B cell (primary cell): ENCODE measurements around the gene DLGAP4. TPM values are rescaled to one million over a fixed set of nuclear protein-coding genes. Genes with fewer than 3 reads are reported as not detected.
A peak's percentile ranks its signal among the peaks of the same experiment; 100 is the strongest.

Experiments used
- ATAC-seq: fragments of 200-7000 bp; cut with Tn5 transposase; one replicate; pipeline ENCODE4 v1.10.0; 2021; ENCODE audit warnings: low read depth, mild to moderate bottlenecking, moderate number of reproducible peaks, moderate library complexity
- CTCF ChIA-PET: fragments of 350-600 bp; sonication (Branson Sonifier 250); formaldehyde crosslinking; loops from one replicate; lab custom pipeline; 2021; ENCODE audit warnings: antibody characterized with exemption, inconsistent platforms; lab: Charles Lee
- POLR2A ChIA-PET: fragments of 350-600 bp; sonication (Branson Sonifier 250); formaldehyde crosslinking; loops from one replicate; lab custom pipeline; 2021; ENCODE audit warnings: antibody characterized with exemption; lab: Charles Lee
- DNase-seq: peaks from one replicate; pipeline ENCODE4 v3.0.0; 2013
- H2AFZ ChIP-seq: 2 replicates; pipeline ENCODE4 v1.6.1; 2012; ENCODE audit warnings: mild to moderate bottlenecking, low read depth, low read length; ENCODE audit not compliant: insufficient read depth, poor library complexity, severe bottlenecking
- H3K27ac ChIP-seq, 2 donors: 1 replicate in 1 of 2; 2 replicates in 1 of 2; pipeline ENCODE4 v1.5.1; 2012 to 2013; ENCODE audit warnings: low read length in 2 of 2, mild to moderate bottlenecking in 2 of 2, moderate library complexity in 1 of 2
- H3K27me3 ChIP-seq, 4 experiments: fragments of 200-600 bp in 1 of 4; sonication (generic) in 1 of 4; replicated peaks in 1 of 4; 1 replicate in 2 of 4; 2 replicates in 2 of 4; pipeline versions ENCODE4 v1.6.1 to v1.7.0; 2013 to 2016; ENCODE audit warnings: low read length in 3 of 4, mild to moderate bottlenecking in 2 of 4, mixed read lengths in 1 of 4, moderate library complexity in 1 of 4; ENCODE audit not compliant: insufficient read depth in 4 of 4, control insufficient read depth in 3 of 4; ENCODE audit errors: control extremely low read depth in 1 of 4
- H3K36me3 ChIP-seq, 2 experiments: replicated peaks in 1 of 2; 1 replicate in 1 of 2; 2 replicates in 1 of 2; pipeline versions ENCODE4 v1.6.1 to v1.7.1; 2013; ENCODE audit warnings: low read length in 1 of 2; ENCODE audit not compliant: insufficient read depth in 2 of 2, control insufficient read depth in 1 of 2; ENCODE audit errors: control extremely low read depth in 1 of 2, extremely low read depth in 1 of 2
- H3K4me1 ChIP-seq, 2 donors: fragments of 200-600 bp in 1 of 2; sonication (generic) in 1 of 2; 1 replicate in 1 of 2; 2 replicates in 1 of 2; pipeline versions ENCODE4 v1.5.1 to v1.6.1; 2013 to 2017; ENCODE audit warnings: low read length in 2 of 2; ENCODE audit not compliant: control insufficient read depth in 2 of 2, insufficient read depth in 2 of 2
- H3K4me2 ChIP-seq: replicated peaks from 2 replicates; pipeline ENCODE3; 2012; ENCODE audit warnings: mild to moderate bottlenecking, low read depth, low read length; ENCODE audit not compliant: poor library complexity, severe bottlenecking
- H3K4me3 ChIP-seq, 5 experiments: fragments of 200-600 bp in 1 of 5; sonication (generic) in 1 of 5; 1 replicate in 3 of 5; 2 replicates in 2 of 5; pipeline versions ENCODE4 v1.5.1 to v1.7.0; 2011 to 2016; ENCODE audit warnings: low read length in 4 of 5, mild to moderate bottlenecking in 4 of 5, low read depth in 2 of 5, control low read depth in 1 of 5, moderate library complexity in 1 of 5; ENCODE audit not compliant: insufficient read depth in 1 of 5; ENCODE audit errors: control extremely low read depth in 1 of 5, extremely low read depth in 1 of 5
- H3K79me2 ChIP-seq: fragments of 200-600 bp; sonication (generic); one replicate; pipeline ENCODE4 v1.6.0; 2016; ENCODE audit warnings: low read length; ENCODE audit not compliant: control insufficient read depth, insufficient read depth
- H3K9ac ChIP-seq: fragments of 200-600 bp; sonication (generic); 2 replicates; pipeline ENCODE4 v1.6.1; 2017; ENCODE audit warnings: mild to moderate bottlenecking, low read length, moderate library complexity
- H3K9me3 ChIP-seq, 3 donors: one replicate each; pipeline versions ENCODE4 v1.6.1 to v1.7.1; 2013; ENCODE audit warnings: low read length in 2 of 3; ENCODE audit not compliant: control insufficient read depth in 2 of 3, insufficient read depth in 1 of 3; ENCODE audit errors: control extremely low read depth in 1 of 3
- H4K20me1 ChIP-seq: 2 replicates; pipeline ENCODE4 v1.6.0; 2012; ENCODE audit warnings: mild to moderate bottlenecking, low read length; ENCODE audit not compliant: insufficient read depth, control insufficient read depth, poor library complexity, severe bottlenecking
- H3K27ac Mint-ChIP-seq: one replicate; pipeline ENCODE4 v1.8.0; 2021; ENCODE audit warnings: mixed read lengths
- H3K27me3 Mint-ChIP-seq: one replicate; pipeline ENCODE4 v1.8.0; 2021; ENCODE audit warnings: mixed read lengths
- H3K4me1 Mint-ChIP-seq: one replicate; pipeline ENCODE4 v1.8.0; 2021; ENCODE audit warnings: mixed read lengths
- H3K4me3 Mint-ChIP-seq: one replicate; pipeline ENCODE4 v1.8.0; 2021; ENCODE audit warnings: mixed read lengths
- H3K9me3 Mint-ChIP-seq: one replicate; pipeline ENCODE4 v1.8.0; 2022; ENCODE audit warnings: mixed read lengths; ENCODE audit not compliant: insufficient read depth
- CTCF ChIP-seq: fragments of 200-600 bp; IDR thresholded peaks from one replicate; pipeline ENCODE4 v1.8.0; 2022; ENCODE audit warnings: antibody characterized with exemption, mild to moderate bottlenecking
- EZH2 ChIP-seq: IDR thresholded peaks from 2 replicates; pipeline ENCODE4 v1.6.1; 2012; ENCODE audit warnings: borderline replicate concordance, low read depth, mild to moderate bottlenecking, moderate library complexity, low read length; ENCODE audit not compliant: insufficient read depth, poor library complexity, severe bottlenecking
- WGBS: methylation state at CpG from one replicate; pipeline ENCODE4 v1.1.5; 2013; ENCODE audit warnings: missing lambda C conversion rate; ENCODE audit not compliant: insufficient coverage; 5-methylcytosine and 5-hydroxymethylcytosine counted together
- intact Hi-C: fragments of 100-400 bp; cut with micrococcal nuclease; formaldehyde crosslinking; loops from one replicate; pipeline ENCODE4 v1.10.0; 2022
- polyA plus RNA-seq: library from polyadenylated mRNA; depleted of rRNA; stranded (reverse); fragments of >200 nt; gene quantifications from 2 replicates; pipeline ENCODE4 v1.2.3, GENCODE V29; 2012
- total RNA-seq, 2 donors: library from RNA; stranded (reverse); fragments of 120-200 nt in 1 of 2; gene quantifications; 1 replicate in 1 of 2; 2 replicates in 1 of 2; pipeline versions ENCODE4 v1.2.3 to v1.2.4, GENCODE V29; 2013 to 2022

The DLGAP4 gene
- total and polyA plus RNA-seq, 2 donors (not counting 1 experiment from before 2014, with no cell fraction given), result 68.8 to 87.8 TPM

DNA sequence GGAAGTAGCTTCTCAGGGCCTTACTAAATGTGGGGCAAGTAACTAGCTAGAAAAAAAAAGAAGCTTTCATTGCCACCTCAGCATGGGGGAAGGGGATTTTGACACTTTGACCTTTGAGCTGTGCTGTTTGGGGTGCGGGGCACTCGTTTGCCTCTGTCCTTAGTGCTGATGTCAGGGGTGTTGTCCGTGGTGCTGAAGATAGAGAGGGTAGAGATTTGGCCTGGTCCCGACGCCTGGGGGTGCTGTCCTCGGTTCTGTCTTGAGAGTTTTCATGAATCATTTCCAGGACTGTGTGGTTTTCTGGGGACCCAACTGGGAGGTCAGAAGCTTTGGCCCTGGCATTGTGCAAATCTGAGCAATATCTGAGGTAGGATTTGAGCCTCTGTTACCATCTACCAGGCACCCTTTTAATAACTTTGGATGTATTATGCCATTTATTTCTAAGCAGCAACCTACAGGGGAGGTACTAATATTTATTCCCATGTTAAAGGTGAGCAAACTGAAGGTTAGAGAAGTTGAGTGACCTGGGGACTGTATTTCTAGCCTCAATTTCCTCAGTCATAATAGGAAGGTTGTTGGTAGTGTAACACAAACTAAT, 78.0 kb downstream of the DLGAP4 start:
- WGBS, result 2% methylated on average over 6 of the region's 6 CpGs
- ATAC-seq, result no peak
- H3K27ac ChIP-seq, result no peak overlapping the region
- peaks cover 0 to 2% (median 0%) of the 10 kb centered on the region in 3 donors for H3K9me3 ChIP-seq
- POLR2A ChIA-PET, result no interaction called here
- H3K4me1 ChIP-seq, result no peaks in the 10 kb centered on the region
- no peak overlapping the region for H3K9ac ChIP-seq
- Mint-ChIP-seq H3K27me3 (peaks cover 49% of the 10 kb centered on the region), H3K27ac (no peak overlapping the region), H3K4me1 (no peaks in the 10 kb centered on the region), H3K9me3 (no peaks in the 10 kb centered on the region), H3K4me3 (no peak overlapping the region)
- H4K20me1 ChIP-seq, result no peaks in the 10 kb centered on the region
- TF ChIP-seq CTCF, result no peak
- TF ChIP-seq EZH2, result no peak
- intact Hi-C loops, result no loop called here
- peak; percentile 27 for DNase-seq
- no peak overlapping the region for H3K4me3 ChIP-seq
- H3K4me2 ChIP-seq, result no peak overlapping the region
- no peaks in the 10 kb centered on the region for H3K36me3 ChIP-seq
- H3K27me3 ChIP-seq, result peaks cover 0 to 7% (median 3%) of the 10 kb centered on the region in 4 experiments
- CTCF ChIA-PET, result no interaction called here
- H2AFZ ChIP-seq, result no peak overlapping the region
- H3K79me2 ChIP-seq, result no peaks in the 10 kb centered on the region

DNA sequence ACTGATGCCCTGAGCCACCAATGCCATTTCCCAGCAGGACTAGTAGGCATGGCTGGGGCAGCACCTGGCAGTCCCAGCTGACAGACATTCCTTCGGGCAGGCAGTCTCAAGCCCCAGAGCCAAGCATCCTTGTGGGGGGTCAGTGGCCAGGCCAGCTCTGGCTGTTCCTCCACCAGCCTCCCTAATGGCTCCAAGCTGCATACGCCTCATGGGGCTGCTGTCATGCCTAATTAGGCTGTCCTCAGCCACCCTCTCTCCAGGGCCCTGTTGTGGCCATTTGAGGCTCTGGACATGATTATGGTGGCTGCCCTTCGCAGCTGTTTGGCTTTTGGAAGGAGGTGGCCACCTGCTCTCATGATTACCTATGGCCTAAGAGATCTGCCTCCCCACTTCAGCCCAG, 79.4 kb downstream of the DLGAP4 start:
- intact Hi-C loops, result no loop called here
- POLR2A ChIA-PET, result no interaction called here
- H3K36me3 ChIP-seq, result no peaks in the 10 kb centered on the region
- no peaks in the 10 kb centered on the region for H4K20me1 ChIP-seq
- no peak overlapping the region for H3K4me3 ChIP-seq
- no peaks in the 10 kb centered on the region for H3K4me1 Mint-ChIP-seq
- H3K79me2 ChIP-seq, result no peaks in the 10 kb centered on the region
- peaks cover 0 to 2% (median 0%) of the 10 kb centered on the region in 3 donors for H3K9me3 ChIP-seq
- H3K4me1 ChIP-seq, result no peaks in the 10 kb centered on the region
- H3K4me3 Mint-ChIP-seq, result no peak overlapping the region
- TF ChIP-seq CTCF (no peak), EZH2 (no peak)
- H3K27me3 ChIP-seq, result peaks cover 0 to 7% (median 3%) of the 10 kb centered on the region in 4 experiments
- DNase-seq, result no peak
- no peaks in the 10 kb centered on the region for H3K9me3 Mint-ChIP-seq
- CTCF ChIA-PET, result no interaction called here
- H3K27ac ChIP-seq, result no peak overlapping the region
- peaks cover 47% of the 10 kb centered on the region for H3K27me3 Mint-ChIP-seq
- 96% methylated on average over 2 of the region's 3 CpGs for whole genome bisulfite sequencing
- H3K4me2 ChIP-seq, result no peak overlapping the region
- H3K27ac Mint-ChIP-seq, result no peak overlapping the region
- no peak for ATAC-seq
- no peak overlapping the region for H3K9ac ChIP-seq
- H2AFZ ChIP-seq, result no peak overlapping the region
